Measurements from ENCODE around the gene TTC9B.
"Not testable (repeated sequence)": the region's sequence is repeated elsewhere in the genome, so short reads cannot be mapped to it uniquely, and the experiment has no call there.

The TTC9B gene

GRCh38 chr19:40231544-40232424 is 13.6 kb upstream of the TTC9B start:
- DNase-seq, result no peak

DNA sequence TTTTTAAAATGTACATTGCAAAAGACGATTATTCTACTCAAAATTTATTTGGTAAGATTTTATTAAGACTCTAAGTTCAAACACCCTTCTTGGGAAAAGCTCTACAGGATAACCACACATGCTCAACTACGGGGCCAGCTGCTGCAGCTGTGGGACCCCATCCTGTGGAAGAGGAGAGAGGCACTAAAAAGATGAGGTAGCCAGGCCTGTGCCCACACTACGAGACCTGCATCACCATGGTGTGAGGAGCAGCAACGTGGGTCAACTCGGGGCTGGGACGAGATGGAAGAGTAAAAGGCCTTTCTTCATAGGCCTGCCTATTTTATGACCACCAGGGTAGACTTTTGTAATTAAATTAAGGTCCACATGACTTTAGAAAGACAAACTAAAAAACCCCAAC is 12.9 kb upstream of the TTC9B start:
- no peak for DNase-seq

GRCh38 chr19:40229926-40230417 is 11.8 kb upstream of the TTC9B start:
- DNase-seq, result no peak

GRCh38 chr19:40229484-40229883 is 11.3 kb upstream of the TTC9B start:
- DNase-seq, result no peak

GRCh38 chr19:40228863-40229262 is 10.7 kb upstream of the TTC9B start:
- no peak for DNase-seq

DNA sequence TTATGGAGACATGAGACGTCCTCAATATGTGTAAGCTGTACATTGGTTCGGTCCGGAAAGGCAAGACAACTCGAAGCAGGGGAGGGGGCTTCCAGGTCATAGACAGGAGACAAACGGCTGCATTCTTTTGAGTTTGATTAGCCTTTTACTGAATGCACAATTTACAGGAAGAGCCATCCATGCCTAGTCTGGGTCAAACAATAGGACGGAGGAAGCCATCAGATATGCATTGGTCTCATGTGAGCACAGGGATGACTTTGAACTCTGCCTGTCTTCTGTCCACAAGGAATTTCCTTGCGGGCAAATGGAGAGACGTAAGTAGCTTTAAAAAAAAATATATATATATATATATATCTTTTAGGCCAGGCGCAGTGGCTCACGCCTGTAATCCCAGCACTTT is 10.2 kb upstream of the TTC9B start:
- DNase-seq, result no peak

DNA sequence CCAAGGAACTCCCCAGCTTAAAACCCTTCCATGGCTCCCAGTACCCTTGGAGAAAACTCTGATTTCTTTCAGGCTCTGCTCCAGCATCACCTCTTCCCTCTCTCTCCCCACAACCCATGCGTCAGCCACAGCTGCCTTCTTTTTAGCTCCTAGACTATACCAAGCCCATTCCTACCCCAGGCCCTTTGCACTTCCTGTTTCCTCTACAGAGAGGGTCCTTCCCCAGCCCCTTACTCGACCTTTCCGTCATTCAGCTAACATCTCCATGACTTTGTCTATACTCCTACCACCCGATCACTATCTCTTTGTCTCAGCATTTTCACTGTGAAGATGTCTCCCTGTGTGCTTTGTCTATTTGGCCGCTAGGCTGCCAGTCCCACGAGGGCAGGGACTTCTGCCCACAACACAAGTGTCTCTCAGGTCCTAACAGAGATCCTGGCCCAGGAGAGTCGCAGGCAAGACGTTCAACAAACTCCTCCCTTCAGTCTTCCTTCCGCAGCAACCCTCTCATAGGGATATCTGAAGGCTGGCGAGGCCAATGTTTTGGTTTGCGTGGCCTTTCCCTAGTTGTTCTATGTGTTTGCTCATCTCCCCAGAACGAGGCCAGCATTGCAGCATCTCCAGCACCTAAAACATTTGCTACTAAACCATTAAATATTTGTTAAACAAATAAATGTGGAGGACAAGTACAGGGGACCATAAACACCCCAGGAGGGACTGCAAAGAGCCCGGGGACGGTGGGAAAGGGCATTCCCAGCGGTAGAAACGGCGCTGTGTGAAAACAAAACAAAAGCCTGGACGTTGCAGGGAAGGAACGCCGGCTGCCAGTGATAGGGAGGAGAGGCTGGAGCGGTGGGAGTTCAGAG is 7.5 kb upstream of the TTC9B start:
- DNase-seq, result no peak

GRCh38 chr19:40224342-40225150 is 6.4 kb upstream of the TTC9B start:
- no peak for DNase-seq

DNA sequence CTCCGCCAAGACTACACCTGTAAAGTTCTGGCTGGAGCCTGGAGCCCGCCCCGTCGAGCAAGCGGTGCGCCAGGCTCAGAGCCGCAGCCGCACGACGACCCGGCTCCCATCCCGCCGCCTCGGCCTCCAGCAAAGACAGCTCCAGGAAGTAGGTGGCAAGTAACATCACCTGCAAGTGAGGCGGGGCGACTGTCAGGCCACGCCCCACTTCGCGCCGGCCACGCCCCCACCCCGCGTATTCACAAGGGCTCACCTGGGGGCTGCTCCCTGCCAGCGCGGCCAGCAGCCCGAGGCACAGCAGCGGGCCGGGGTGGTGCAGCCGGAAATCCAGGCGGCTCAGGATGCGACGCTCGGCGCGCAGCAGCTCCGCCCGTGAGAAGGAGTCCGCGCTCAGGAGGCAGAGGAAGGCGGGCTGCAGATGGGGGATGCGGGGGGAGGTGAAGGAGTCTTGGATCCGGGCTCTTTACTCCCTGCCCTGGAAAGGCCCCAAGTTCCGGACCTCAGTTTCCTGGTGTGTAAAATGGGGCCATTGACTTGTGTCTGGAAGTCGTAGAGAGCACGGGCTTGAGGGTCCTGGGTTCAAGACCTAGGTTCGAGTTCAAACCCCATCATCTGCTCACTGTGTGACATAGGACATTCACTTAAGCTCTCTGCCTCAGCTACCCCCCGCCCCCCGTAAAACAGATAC is 5.1 kb upstream of the TTC9B start:
- DNase-seq, result peak; percentile 17

- DNase-seq, result peak; percentile 56
Measured at GRCh38 chr19:40221858-40222619, 3.9 kb upstream of the TTC9B start.

- DNase-seq, result no peak
Measured at GRCh38 chr19:40220674-40221073, 2.5 kb upstream of the TTC9B start.

DNA sequence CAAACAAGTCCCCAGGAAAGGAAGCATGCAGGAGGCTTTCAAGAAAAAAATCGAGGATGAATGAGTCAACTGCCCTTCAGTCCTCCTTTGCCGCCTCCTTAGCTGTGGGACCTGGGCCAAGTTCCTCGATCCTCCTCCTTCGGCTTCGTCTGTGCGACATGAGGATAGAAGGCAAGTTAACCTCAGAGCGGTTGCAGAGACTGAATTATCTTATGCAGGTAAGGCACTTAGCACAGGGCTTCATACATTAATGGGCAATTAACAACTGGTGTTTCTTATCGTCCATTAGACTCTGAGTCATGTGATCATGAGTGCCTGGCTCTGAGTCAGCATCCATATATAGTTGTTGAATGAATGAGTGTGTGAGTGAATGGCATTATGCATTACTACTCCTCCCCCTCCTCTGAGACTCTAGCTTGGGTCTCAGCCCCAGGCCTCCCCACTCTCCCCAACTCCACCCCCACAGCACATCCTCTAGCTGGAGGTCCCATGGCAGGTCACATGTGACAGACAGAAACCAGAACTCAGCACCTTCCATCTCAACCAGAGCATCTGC is 1.6 kb upstream of the TTC9B start:
- DNase-seq, result no peak

DNA sequence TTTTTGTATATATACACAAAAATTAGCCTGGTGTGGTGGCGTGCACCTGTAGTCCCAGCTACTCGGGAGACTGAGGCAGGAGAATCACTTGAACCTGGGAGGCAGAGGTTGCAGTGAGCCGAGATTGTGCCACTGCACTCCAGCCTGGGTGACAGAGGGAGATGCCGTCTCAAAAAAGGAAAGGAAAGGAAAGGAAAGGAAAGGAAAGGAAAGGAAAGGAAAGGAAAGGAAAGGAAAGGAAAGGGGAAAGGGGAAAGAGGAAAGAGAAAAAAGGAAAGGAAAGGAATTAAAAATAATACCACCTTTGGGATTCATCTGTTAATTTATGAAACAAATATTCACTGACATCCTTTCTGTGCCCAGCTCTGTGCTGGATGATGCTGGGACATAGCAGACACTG is 845 bp upstream of the TTC9B start:
- DNase-seq, result not testable (repeated sequence)

GRCh38 chr19:40217027-40217810 is 965 bp downstream of the TTC9B start:
- DNase-seq, result no peak

- no peak for DNase-seq
Measured at GRCh38 chr19:40216777-40217026, 1.5 kb downstream of the TTC9B start.

DNA sequence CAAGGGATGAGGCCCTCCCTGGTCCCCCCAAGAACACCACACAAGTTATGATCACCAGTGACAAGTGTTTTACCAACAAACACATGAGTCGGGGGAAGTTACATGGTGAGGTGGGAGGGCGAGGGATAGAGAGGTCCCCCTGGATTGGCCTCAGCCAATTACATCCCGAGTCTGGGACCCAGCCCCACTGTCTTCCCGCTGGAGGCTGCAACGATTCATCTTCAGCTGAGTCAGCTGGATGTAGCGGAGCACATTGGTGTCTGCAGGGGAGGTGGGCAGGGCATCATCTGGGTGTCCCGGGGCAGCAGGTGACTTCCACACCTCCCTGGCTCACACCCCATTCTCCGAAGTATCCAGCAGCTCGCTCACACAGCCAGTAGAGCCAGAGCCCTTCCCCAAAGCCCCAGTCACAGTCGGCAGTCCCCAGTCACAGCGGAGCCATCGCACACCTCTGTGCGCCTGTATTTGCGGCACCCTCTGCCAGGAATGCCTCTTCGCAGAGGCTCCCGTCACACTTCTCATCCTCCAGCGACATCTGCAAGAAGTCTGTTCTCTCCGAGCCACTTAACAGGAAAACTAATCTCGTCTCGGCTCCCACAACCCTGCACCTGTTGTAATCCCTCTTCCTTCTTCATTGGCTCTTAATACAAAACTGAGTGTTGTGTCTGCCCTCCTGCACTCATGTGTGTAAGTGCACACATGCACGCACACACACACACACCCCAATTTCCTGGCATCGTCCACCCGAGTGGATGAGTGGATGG is 2.0 kb downstream of the TTC9B start:
- DNase-seq, result no peak

GRCh38 chr19:40214936-40215335 is 3.2 kb downstream of the TTC9B start:
- no peak for DNase-seq

- no peak for DNase-seq
Measured at GRCh38 chr19:40213882-40214570, 4.2 kb downstream of the TTC9B start.

DNA sequence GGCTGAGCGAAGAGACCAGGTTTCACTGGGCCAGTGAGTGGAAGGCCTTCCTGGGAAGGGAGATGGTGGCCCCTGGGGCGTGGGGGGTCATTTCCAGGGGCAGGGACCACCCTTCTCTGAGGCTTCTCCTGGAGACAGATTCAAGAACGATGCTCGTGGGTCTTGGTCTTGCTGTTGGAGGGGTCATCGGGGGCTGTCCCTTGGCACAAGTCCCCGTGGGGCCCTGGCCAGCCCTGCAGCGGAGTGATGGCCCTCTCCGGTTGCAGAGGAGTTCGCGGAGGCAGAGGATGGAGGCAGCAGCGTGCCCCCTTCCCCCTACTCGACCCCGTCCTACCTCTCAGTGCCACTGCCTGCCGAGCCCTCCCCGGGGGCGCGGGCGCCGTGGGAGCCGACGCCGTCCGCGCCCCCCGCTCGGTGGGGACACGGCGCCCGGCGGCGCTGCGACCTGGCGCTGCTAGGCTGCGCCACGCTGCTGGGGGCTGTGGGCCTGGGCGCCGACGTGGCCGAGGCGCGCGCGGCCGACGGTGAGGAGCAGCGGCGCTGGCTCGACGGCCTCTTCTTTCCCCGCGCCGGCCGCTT is 4.8 kb downstream of the TTC9B start:
- DNase-seq, result no peak

Measured in activated T-cell treated with anti-CD3 and anti-CD28 coated beads for 4 hours (primary cell).